Measurements from ENCODE around the gene ZNF689. TPM values are rescaled to one million over a fixed set of nuclear protein-coding genes. Genes with fewer than 3 reads are reported as not detected.
A peak's percentile ranks its signal among the peaks of the same experiment; 100 is the strongest.

The ZNF689 gene
- 10 to 100 TPM; 13.4 to 17.8 TPM for total RNA-seq

GRCh38 chr16:30609926-30610839 lies at the start of gene ZNF689:
Gene ZNF689 (minus strand): TSS chr16:30610389. CDS start chr16:30610041, 348 bp downstream.
- H3K4me1 ChIP-seq (replicated peaks) = no peaks in the 10 kb centered on the region
- H3K9me3 ChIP-seq = no peaks in the 10 kb centered on the region
- intact Hi-C loops (cut with DNase I) = no loop called here
- peak; percentile 95 for DNase-seq (ENCODE audit: low spot score)
- peak within 1 kb of the TSS; percentile 67 to 84 for H3K4me3 ChIP-seq
- H3K27ac ChIP-seq = peak within 1 kb of the TSS; percentile 89 to 93
- no peaks in the 10 kb centered on the region for H3K27me3 ChIP-seq (replicated peaks; ENCODE audit: insufficient read depth)
- under 1% methylated on average over 63 of the region's 63 CpGs for whole genome bisulfite sequencing
- TF ChIP-seq CTCF (IDR thresholded peaks at IDR 0.05) = no peak
- peak; percentile 48 for TF ChIP-seq POLR2A (IDR thresholded peaks at IDR 0.05)
- peak; percentile 94 for TF ChIP-seq POLR2AphosphoS5 (IDR thresholded peaks at IDR 0.05)
- no peaks in the 10 kb centered on the region for H3K36me3 ChIP-seq

GRCh38 chr16:30658731-30659506 lies 48.7 kb upstream of the ZNF689 start:
- under 1% methylated on average over 33 of the region's 64 CpGs for WGBS
- intact Hi-C loops (cut with DNase I) = loop anchor here (5.0 to 10.0 kb wide), 3 partner anchors 38 to 854 kb away; partner anchors contain the start of genes ALDOA, MAZ and SRCAP
- H3K27ac ChIP-seq = peak overlapping the region; percentile 98 to 99
- no peak for TF ChIP-seq POLR2AphosphoS5 (IDR thresholded peaks at IDR 0.05)
- TF ChIP-seq CTCF (IDR thresholded peaks at IDR 0.05) = peak in 2 of 4 experiments; percentile 3 to 32
- no peaks in the 10 kb centered on the region for H3K9me3 ChIP-seq
- H3K36me3 ChIP-seq = peaks cover 5 to 14% of the 10 kb centered on the region in 2 donors
- DNase-seq (ENCODE audit: low spot score) = peak; percentile 87
- no peaks in the 10 kb centered on the region for H3K27me3 ChIP-seq (replicated peaks; ENCODE audit: insufficient read depth)
- H3K4me1 ChIP-seq (replicated peaks) = peaks cover 18% of the 10 kb centered on the region
- H3K4me3 ChIP-seq = peak overlapping the region; percentile 83 to 97

GRCh38 chr16:30657866-30658730 lies 47.9 kb upstream of the ZNF689 start, which contains the start of gene FBRS:
Gene FBRS (plus strand): TSS chr16:30658431. CDS start chr16:30659519, 1,088 bp downstream.
- peak within 1 kb of the TSS; percentile 83 to 97 for H3K4me3 ChIP-seq
- no peaks in the 10 kb centered on the region for H3K27me3 ChIP-seq (replicated peaks; ENCODE audit: insufficient read depth)
- peak; percentile 100 for DNase-seq (ENCODE audit: low spot score)
- peaks cover 3 to 20% of the 10 kb centered on the region in 2 donors for H3K36me3 ChIP-seq
- intact Hi-C loops (cut with DNase I) = loop anchor here (5.0 to 10.0 kb wide), 3 partner anchors 39 to 853 kb away; partner anchors contain the start of genes ALDOA, MAZ and SRCAP
- WGBS = under 1% methylated on average over 66 of the region's 86 CpGs
- TF ChIP-seq CTCF (IDR thresholded peaks at IDR 0.05) (peak; percentile 77 to 97 (median 90)), POLR2AphosphoS5 (IDR thresholded peaks at IDR 0.05) (peak; percentile 97), POLR2A (IDR thresholded peaks at IDR 0.05) (peak; percentile 82)
- H3K4me1 ChIP-seq (replicated peaks) = peaks cover 18% of the 10 kb centered on the region
- no peaks in the 10 kb centered on the region for H3K9me3 ChIP-seq
- peak within 1 kb of the TSS; percentile 98 to 99 for H3K27ac ChIP-seq
